Choroid plexus epithelial cell (primary cell): ENCODE results near the gene DPF3.

Experiments used
- DNase-seq: peaks from one replicate; pipeline ENCODE4 v3.0.0-alpha.2; 2010; ENCODE audit warnings: low read depth
- H3K4me3 ChIP-seq: 2 replicates; pipeline ENCODE4 v1.5.1; 2011; ENCODE audit warnings: low read depth, mild to moderate bottlenecking, control low read depth, low read length, moderate library complexity
- TF ChIP-seq, protein P1 (sequence below): conservative IDR thresholded peaks from 2 replicates; pipeline ENCODE4 v1.5.1; 2011; ENCODE audit warnings: low read depth, mild to moderate bottlenecking, control low read depth, inconsistent platforms, low read length, moderate library complexity

DPF3 gene

DNA sequence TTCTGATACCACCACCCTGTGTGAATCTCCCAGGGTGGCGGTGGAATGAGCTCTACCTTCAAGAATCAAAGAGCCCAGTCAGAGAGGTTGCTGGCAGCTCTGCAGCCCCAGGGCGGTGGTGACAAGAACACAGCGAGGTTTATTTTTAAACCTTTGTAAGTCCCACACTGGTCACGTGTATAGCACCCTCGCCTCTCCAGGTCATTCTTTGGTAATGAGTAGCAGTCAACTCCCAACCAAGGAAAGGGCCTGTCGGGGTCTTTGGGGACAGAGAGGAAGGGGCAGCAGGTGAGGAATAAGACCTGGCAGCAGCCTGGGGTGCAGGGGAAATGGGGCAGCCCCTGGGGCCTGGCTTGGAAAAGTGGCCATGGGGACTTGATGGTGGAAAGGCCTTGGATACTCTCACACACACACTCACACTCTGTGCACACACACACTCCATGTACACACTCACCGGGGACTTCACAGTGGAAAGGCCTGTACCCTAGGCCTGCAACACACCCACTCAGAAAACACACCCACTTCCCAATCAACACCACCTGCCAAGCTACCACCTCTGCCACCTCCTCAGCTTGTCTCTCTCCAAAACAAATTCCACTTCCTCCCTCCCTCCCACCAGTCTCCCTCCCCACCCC lies 178.6 kb downstream of the DPF3 start:
- TF ChIP-seq, protein P1, sequence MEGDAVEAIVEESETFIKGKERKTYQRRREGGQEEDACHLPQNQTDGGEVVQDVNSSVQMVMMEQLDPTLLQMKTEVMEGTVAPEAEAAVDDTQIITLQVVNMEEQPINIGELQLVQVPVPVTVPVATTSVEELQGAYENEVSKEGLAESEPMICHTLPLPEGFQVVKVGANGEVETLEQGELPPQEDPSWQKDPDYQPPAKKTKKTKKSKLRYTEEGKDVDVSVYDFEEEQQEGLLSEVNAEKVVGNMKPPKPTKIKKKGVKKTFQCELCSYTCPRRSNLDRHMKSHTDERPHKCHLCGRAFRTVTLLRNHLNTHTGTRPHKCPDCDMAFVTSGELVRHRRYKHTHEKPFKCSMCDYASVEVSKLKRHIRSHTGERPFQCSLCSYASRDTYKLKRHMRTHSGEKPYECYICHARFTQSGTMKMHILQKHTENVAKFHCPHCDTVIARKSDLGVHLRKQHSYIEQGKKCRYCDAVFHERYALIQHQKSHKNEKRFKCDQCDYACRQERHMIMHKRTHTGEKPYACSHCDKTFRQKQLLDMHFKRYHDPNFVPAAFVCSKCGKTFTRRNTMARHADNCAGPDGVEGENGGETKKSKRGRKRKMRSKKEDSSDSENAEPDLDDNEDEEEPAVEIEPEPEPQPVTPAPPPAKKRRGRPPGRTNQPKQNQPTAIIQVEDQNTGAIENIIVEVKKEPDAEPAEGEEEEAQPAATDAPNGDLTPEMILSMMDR: no peak
- no peak for DNase-seq
- H3K4me3 ChIP-seq: no peak overlapping the region

- DNase-seq: peak; percentile 36
These were observed 179.1 kb downstream of the DPF3 start for GRCh38 chr14:72714871-72715214.

DNA sequence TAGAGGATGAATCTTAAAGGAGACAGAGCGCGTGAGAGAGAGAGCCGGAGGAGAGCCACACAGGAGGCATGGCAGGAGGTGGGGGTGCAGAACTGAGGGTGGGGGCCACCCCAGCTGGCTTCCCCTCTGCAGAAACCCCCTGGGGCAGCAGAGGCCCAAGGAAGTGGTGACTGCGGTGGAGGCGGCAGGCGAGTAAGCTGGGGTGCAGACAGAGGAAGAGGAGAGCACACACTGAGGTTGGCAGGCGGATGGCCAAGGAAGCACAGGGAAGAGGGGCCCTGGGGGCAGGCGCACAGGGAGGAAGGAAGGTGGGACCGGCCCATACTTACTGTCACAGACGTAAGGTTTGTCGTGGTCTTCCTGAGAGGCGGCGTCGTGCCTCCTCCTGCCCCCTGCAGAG lies 179.8 kb downstream of the DPF3 start:
- TF ChIP-seq, protein P1: no peak
- DNase-seq: no peak
- no peak overlapping the region for H3K4me3 ChIP-seq

More at GRCh38 chr14:72714871-72715214, 179.1 kb downstream of the DPF3 start:
- TF ChIP-seq, protein P1: no peak
- H3K4me3 ChIP-seq: no peak overlapping the region

DNA sequence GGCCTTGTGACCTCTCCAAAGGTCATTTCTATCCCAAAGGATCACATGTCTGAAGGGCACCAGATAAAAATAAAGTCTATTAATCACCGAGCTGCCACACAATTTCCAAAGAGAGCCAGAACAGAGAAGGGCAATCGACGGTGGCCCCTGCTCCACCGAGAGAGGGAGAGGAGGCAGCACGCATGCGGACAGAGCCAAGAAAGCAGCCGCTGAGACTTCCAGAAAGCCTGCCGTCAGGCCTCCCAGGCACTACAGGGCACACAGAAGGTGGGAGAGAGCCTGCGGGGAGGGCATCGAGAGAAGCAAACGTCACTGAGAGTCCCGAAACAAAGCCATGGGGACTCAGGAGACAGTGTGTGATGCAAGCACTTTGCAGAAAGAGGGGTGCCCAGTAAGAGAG lies 182.0 kb downstream of the DPF3 start:
- TF ChIP-seq, protein P1: no peak
- no peak overlapping the region for H3K4me3 ChIP-seq
- DNase-seq: no peak

- H3K4me3 ChIP-seq: no peak overlapping the region
- no peak for DNase-seq
- TF ChIP-seq, protein P1: no peak
These were observed 183.8 kb downstream of the DPF3 start for GRCh38 chr14:72709916-72710611.

DNA sequence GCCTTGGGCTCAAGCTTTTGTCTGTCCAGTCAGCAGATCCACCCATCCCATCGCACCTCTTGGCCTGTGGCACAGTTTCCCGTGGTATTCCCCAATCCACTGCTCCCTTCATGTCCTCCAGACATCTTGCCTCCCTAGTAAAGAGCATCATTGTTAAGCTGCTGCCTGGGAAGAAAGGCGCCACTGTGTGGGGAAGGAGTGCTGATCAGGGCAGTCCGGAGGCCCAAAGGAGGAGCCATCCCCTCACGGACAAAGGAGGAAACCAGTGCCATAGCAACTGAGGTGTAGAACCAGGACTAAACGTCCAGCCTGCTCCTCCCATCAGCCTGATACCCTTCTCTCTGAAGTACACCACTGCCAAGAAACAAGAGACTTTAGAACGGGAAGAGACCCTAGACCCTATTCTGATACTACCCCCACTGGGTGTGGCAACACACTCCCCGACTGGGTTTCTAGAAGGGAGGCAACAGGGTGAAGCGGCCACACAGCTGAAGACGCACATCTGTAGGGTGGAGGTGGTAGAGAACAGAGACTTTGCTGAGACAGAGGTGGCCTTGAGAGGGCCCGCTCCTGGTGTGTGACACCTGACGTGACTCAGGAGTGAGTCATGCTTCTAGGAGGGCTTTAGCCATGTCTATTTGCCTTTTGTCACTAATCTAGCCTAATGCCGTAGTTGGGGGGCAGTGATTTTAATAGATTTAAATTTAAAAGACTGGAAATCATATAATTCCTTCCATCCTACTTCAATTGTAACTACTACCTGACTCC lies 185.0 kb downstream of the DPF3 start:
- no peak for DNase-seq
- TF ChIP-seq, protein P1: no peak

GRCh38 chr14:72708222-72708621 lies 185.7 kb downstream of the DPF3 start:
- no peak overlapping the region for H3K4me3 ChIP-seq
- TF ChIP-seq, protein P1: no peak
- no peak for DNase-seq

More for the DNA sequence above, 185.0 kb downstream of the DPF3 start:
- no peak overlapping the region for H3K4me3 ChIP-seq
